H9 (cell line): ENCODE results near the gene ASXL3. TPM values are rescaled to one million over a fixed set of nuclear protein-coding genes. Genes with fewer than 3 reads are reported as not detected.

ENCODE experiments used
- DNase-seq: peaks from one replicate; pipeline ENCODE4 v3.0.0-alpha.2; 2017
- H2AFZ ChIP-seq: one replicate; pipeline ENCODE4 v1.6.1; 2013; ENCODE audit warnings: mild to moderate bottlenecking, low read length, control low read depth, moderate library complexity
- H2AK5ac ChIP-seq: 2 replicates; pipeline ENCODE4 v1.6.1; 2013; ENCODE audit warnings: low read length, control low read depth, mixed read lengths; ENCODE audit not compliant: insufficient read length
- H2BK120ac ChIP-seq: one replicate; pipeline ENCODE4 v1.6.1; 2013; ENCODE audit warnings: low read depth, mild to moderate bottlenecking, low read length, control low read depth, inconsistent platforms; ENCODE audit not compliant: poor library complexity, severe bottlenecking
- H2BK12ac ChIP-seq: 2 replicates; pipeline ENCODE4 v1.6.1; 2013; ENCODE audit warnings: low read length, control low read depth, mixed read lengths, low read depth; ENCODE audit not compliant: insufficient read length
- H2BK15ac ChIP-seq: 2 replicates; pipeline ENCODE4 v1.6.1; 2013; ENCODE audit warnings: low read depth, low read length, control low read depth
- H2BK20ac ChIP-seq: one replicate; pipeline ENCODE4 v1.6.1; 2013; ENCODE audit warnings: low read depth, mild to moderate bottlenecking, low read length, control low read depth, inconsistent platforms; ENCODE audit not compliant: poor library complexity, severe bottlenecking
- H2BK5ac ChIP-seq: 2 replicates; pipeline ENCODE4 v1.6.1; 2013; ENCODE audit warnings: low read length, control low read depth, mixed read lengths; ENCODE audit not compliant: insufficient read length
- H3K14ac ChIP-seq: 2 replicates; pipeline ENCODE4 v1.6.1; 2013; ENCODE audit warnings: low read length, control low read depth; ENCODE audit not compliant: insufficient read depth
- H3K18ac ChIP-seq: 2 replicates; pipeline ENCODE4 v1.6.1; 2013; ENCODE audit warnings: low read depth, mild to moderate bottlenecking, mixed read lengths, low read length, control low read depth; ENCODE audit not compliant: insufficient read length
- H3K23ac ChIP-seq: 2 replicates; pipeline ENCODE4 v1.6.1; 2013; ENCODE audit warnings: low read length, control low read depth, mixed read lengths, low read depth; ENCODE audit not compliant: insufficient read length
- H3K23me2 ChIP-seq: 2 replicates; pipeline ENCODE4 v1.6.1; 2013; ENCODE audit warnings: low read depth, mild to moderate bottlenecking, mixed read lengths, low read length, control low read depth; ENCODE audit not compliant: insufficient read length, poor library complexity, severe bottlenecking
- H3K27ac ChIP-seq: 2 replicates; pipeline ENCODE4 v1.5.1; 2013; ENCODE audit warnings: low read length, control low read depth, mixed read lengths, low read depth; ENCODE audit not compliant: insufficient read length
- H3K27me3 ChIP-seq: 2 replicates; pipeline ENCODE4 v1.6.1; 2013; ENCODE audit warnings: low read length, control low read depth, inconsistent platforms; ENCODE audit not compliant: insufficient read depth
- H3K4ac ChIP-seq: 2 replicates; pipeline ENCODE4 v1.6.1; 2013; ENCODE audit warnings: low read depth, mild to moderate bottlenecking, control low read depth, inconsistent platforms, low read length, moderate library complexity
- H3K4me1 ChIP-seq: 2 replicates; pipeline ENCODE4 v1.6.1; 2013; ENCODE audit warnings: low read length, control low read depth, inconsistent platforms; ENCODE audit not compliant: insufficient read depth
- H3K4me2 ChIP-seq: 2 replicates; pipeline ENCODE4 v1.6.1; 2013; ENCODE audit warnings: low read length, control low read depth, mixed read lengths; ENCODE audit not compliant: insufficient read length, insufficient read depth
- H3K56ac ChIP-seq: 2 replicates; pipeline ENCODE4 v1.6.1; 2013; ENCODE audit warnings: low read depth, mild to moderate bottlenecking, mixed read lengths, low read length, control low read depth; ENCODE audit not compliant: insufficient read length
- H3K79me1 ChIP-seq: 2 replicates; pipeline ENCODE4 v1.6.1; 2013; ENCODE audit warnings: low read depth, mild to moderate bottlenecking, moderate library complexity, low read length, control low read depth, inconsistent platforms; ENCODE audit not compliant: insufficient read depth, poor library complexity, severe bottlenecking
- H3K79me2 ChIP-seq: 2 replicates; pipeline ENCODE4 v1.6.1; 2013; ENCODE audit warnings: low read length, control low read depth, inconsistent platforms; ENCODE audit not compliant: insufficient read depth
- H3K9ac ChIP-seq: 2 replicates; pipeline ENCODE4 v1.6.1; 2013; ENCODE audit warnings: low read length, control low read depth, mixed read lengths; ENCODE audit not compliant: insufficient read length; ENCODE audit errors: extremely low read depth
- H3K9me3 ChIP-seq: one replicate; pipeline ENCODE4 v1.6.1; 2013; ENCODE audit warnings: low read depth, low read length, inconsistent platforms; ENCODE audit not compliant: control insufficient read depth
- H3T11ph ChIP-seq: one replicate; pipeline ENCODE4 v1.6.1; 2013; ENCODE audit warnings: mild to moderate bottlenecking, low read length, control low read depth, inconsistent platforms
- H4K20me1 ChIP-seq: one replicate; pipeline ENCODE4 v1.6.1; 2013; ENCODE audit not compliant: control insufficient read depth, insufficient read length, insufficient read depth
- H4K5ac ChIP-seq: 2 replicates; pipeline ENCODE4 v1.6.1; 2013; ENCODE audit warnings: low read depth, mild to moderate bottlenecking, mixed read lengths, low read length, control low read depth; ENCODE audit not compliant: insufficient read length
- H4K8ac ChIP-seq: replicated peaks from 2 replicates; pipeline ENCODE4 v1.6.1; 2013; ENCODE audit warnings: low read length, control low read depth, mixed read lengths, low read depth; ENCODE audit not compliant: insufficient read length
- H4K91ac ChIP-seq: 2 replicates; pipeline ENCODE4 v1.6.1; 2013; ENCODE audit warnings: low read depth, mild to moderate bottlenecking, moderate library complexity, mixed read lengths, low read length, control low read depth; ENCODE audit not compliant: insufficient read length
- H3K27ac Mint-ChIP-seq, 3 experiments: 2 replicates in 2 of 3; 3 replicates in 1 of 3; pipeline ENCODE4 v1.8.0; 2020 to 2021; ENCODE audit warnings: mixed read lengths in 3 of 3, mild to moderate bottlenecking in 1 of 3, moderate library complexity in 1 of 3
- H3K27me3 Mint-ChIP-seq: 2 replicates; pipeline ENCODE4 v1.8.0; 2021; ENCODE audit warnings: low read depth, mild to moderate bottlenecking, moderate library complexity, mixed read lengths
- H3K36me3 Mint-ChIP-seq, 3 experiments: 2 replicates in 2 of 3; 3 replicates in 1 of 3; pipeline ENCODE4 v1.8.0; 2020 to 2021; ENCODE audit warnings: low read depth in 3 of 3, mixed read lengths in 3 of 3; ENCODE audit not compliant: insufficient read depth in 1 of 3
- H3K4me1 Mint-ChIP-seq, 2 experiments: 2 replicates each; pipeline ENCODE4 v1.8.0; 2020; ENCODE audit warnings: mixed read lengths in 2 of 2
- H3K4me3 Mint-ChIP-seq, 2 experiments: 2 replicates in 1 of 2; 3 replicates in 1 of 2; pipeline ENCODE4 v1.8.0; 2020 to 2021; ENCODE audit warnings: mild to moderate bottlenecking in 2 of 2, mixed read lengths in 2 of 2, moderate library complexity in 1 of 2
- H3K9me3 Mint-ChIP-seq, 2 experiments: 2 replicates in 1 of 2; 3 replicates in 1 of 2; pipeline ENCODE4 v1.8.0; 2020; ENCODE audit warnings: mild to moderate bottlenecking in 2 of 2, mixed read lengths in 2 of 2, moderate library complexity in 1 of 2
- CTCF ChIP-seq: fragments of 200-600 bp; sonication (generic); conservative IDR thresholded peaks from 3 replicates; pipeline ENCODE4 v1.8.0; 2021; ENCODE audit warnings: antibody characterized with exemption, mild to moderate bottlenecking
- WGBS: extraction: QIAGEN DNeasy Blood & Tissue Kit; methylation state at CpG from one replicate; pipeline ENCODE4 v1.1.7; 2013; ENCODE audit warnings: missing lambda C conversion rate, low lambda C conversion rate, mixed read lengths; ENCODE audit not compliant: insufficient read length; ENCODE audit errors: extremely low coverage; 5-methylcytosine and 5-hydroxymethylcytosine counted together
- total RNA-seq: library from RNA; stranded (reverse); gene quantifications from 2 replicates; pipeline ENCODE4 v1.2.1, GENCODE V29; 2021

Gene ASXL3
- total RNA-seq, 1 experiment from 2014 or later, result 0.35 TPM

- Histone ChIP-seq H2AFZ (no peak overlapping the region), H3K4me1 (no peaks in the 10 kb centered on the region; the same call in 1 of the 2 replicates), H4K20me1 (no peaks in the 10 kb centered on the region), H4K8ac (no peak overlapping the region), H2AK5ac (no peak overlapping the region), H3K23me2 (no peaks in the 10 kb centered on the region), H2BK15ac (no peak overlapping the region), H3T11ph (no peak overlapping the region), H3K4me2 (no peak overlapping the region), H3K56ac (no peak overlapping the region), H3K27me3 (no peaks in the 10 kb centered on the region), H3K27ac (no peak overlapping the region), H3K4ac (no peak overlapping the region), H3K79me1 (no peaks in the 10 kb centered on the region), H4K5ac (no peak overlapping the region), H4K91ac (no peak overlapping the region), H2BK5ac (no peak overlapping the region), H3K14ac (no peak overlapping the region), H2BK20ac (no peak overlapping the region), H2BK120ac (no peak overlapping the region), H3K79me2 (no peaks in the 10 kb centered on the region), H3K9ac (no peak overlapping the region), H2BK12ac (no peak overlapping the region), H3K23ac (no peak overlapping the region), H3K9me3 (no peaks in the 10 kb centered on the region), H3K18ac (no peak overlapping the region)
- no CpG with 5 or more reads among the region's 1 CpG for WGBS
- no peak overlapping the region for H3K27ac Mint-ChIP-seq
- peaks cover 12 to 21% of the 10 kb centered on the region in 2 experiments; a peak in 4 of 5 replicates for H3K9me3 Mint-ChIP-seq
- no peak for TF ChIP-seq CTCF
- H3K27me3 Mint-ChIP-seq, result no peaks in the 10 kb centered on the region
- DNase-seq, result no peak
- H3K4me1 Mint-ChIP-seq, result peaks cover 2 to 7% of the 10 kb centered on the region in 2 experiments; a peak in 1 of 4 replicates
- H3K4me3 Mint-ChIP-seq, result no peak overlapping the region
- H3K36me3 Mint-ChIP-seq, result peaks cover 0 to 26% (median 3%) of the 10 kb centered on the region in 3 experiments; a peak in 6 of 7 replicates
Measured at GRCh38 chr18:33567705-33568104, 10.3 kb upstream of the ASXL3 start.
